ENCODE measurements around the gene SLK.

The SLK gene

DNA sequence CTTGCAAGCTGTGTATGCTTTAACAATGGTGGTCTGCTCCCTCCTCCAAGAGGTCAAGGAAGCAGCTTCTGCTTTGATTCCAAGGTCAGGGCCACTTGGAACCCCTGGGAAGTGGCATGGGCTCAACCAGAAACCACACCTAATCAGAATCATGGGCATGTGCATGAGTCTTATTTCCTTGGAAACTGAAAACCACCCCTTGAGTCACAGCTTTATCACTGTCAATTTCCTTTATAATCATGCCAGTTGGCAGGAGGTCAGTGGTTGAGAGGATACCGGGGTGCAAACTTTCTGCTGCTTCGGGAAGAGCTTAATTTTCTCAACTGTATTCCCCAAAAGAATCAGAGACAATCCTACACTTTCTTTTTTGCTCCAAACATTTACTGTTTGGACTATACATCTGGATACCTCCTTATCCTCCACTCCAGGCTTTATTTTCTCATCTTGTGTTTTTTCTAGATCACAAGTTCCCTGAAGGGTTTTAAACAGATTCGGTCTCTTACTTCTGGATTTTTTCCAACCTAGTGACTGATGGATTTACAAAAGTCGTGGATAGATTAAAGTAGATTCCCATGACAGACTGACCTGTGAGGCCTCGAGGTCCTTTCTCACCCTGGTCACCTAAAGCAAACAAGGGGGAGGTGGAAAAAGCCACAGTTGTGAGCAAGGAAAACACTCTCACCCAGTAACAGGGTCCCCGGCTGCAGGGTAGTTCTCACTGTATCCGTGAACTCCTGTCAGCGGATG, 82.7 kb downstream of the SLK start:
- DNase-seq (ENCODE audit: low read depth in 2 of 3, low spot score in 2 of 3) = no peak

DNA sequence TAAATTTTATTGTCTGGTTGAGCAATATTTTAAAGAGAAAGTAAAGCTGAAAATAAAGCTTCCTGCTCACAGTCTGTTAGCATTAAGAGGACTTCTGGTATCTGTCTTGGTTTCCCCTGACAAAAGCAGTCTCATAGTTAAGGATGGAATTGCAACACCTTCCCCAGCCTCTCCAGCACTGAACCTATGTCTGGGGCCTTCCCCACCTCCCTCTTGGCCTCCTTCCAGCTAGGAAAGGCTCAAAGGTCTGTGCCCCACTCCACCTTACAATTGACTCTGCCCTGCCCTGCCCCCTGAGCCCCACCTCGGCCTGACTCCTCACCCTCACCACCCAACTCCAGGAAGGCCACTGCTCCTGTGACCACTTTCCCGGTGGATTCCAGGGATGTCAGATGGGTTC, 85.5 kb downstream of the SLK start:
- no peak for DNase-seq (ENCODE audit: low read depth in 2 of 3, low spot score in 2 of 3)

DNA sequence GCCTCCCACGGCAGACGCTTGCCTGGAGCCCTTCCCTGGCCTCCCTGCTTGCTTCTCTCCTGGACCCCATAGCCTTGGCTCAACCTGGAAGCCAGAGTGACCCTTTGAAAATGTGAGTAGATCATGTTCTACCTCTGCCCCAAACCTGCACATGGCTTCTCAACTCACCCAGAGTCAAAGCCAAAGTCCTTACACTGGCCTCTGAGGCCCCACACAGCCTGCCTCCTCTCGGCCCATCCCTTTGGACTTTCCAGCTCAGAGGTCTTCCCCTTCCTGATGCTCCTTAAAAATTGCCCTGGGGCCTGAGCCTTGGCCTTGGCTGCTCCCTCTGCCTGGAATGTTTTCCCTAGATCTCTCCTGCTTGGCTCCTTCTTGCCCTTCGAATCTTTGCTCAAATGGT, 86.3 kb downstream of the SLK start:
- DNase-seq (ENCODE audit: low read depth in 2 of 3, low spot score in 2 of 3) = no peak

DNA sequence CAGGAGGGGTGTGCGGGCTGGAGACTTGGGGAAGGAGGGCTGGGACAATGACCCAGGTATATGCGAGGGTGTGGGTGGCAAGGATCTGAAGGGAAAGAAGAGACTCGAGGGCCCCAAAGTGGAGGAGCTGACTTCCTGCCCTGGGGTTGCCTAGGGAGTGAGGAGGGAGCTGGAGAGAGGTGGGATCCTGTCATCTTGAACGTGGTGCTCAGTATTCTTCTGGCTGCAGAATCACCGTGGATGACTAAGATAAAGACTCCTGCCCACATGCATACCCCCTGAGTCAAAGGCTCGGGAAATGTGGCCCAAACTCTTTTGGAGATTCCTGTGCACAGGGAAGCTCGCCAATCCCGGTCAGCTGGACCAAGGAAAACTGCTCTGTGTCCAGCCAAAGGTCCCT, 87.5 kb downstream of the SLK start:
- no peak for DNase-seq (ENCODE audit: low read depth in 2 of 3, low spot score in 2 of 3)

DNA sequence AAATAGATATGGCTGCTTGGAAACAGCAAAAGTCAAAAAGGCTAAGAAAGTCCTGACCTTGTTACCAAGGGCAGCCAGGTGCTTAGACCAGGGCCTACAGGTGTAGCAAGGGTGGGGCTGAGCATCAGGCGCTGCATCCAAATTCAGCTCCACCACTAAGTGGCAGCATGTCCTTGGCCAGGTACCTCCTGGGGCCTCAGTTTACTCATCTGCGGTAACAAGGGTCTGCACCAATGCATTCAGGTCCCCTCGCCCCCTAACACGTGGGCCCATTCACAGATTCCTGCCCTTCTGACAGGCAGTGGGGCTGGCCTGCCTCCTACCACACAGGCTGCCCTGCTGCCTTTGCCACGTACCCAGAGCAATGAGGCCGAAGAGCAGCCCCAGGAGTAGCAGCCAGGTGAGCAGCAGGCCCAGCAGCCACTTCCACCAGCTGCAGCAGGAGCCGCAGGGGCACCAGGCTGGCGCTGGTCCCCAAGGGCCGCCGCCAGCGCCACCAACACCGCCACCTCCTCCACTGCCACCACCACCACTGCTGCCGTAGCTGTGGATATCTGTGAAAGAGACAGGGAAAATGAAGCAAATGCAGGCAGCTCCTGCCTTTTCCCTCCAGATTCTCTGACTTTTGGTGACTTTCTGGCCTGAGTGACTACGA, 89.8 kb downstream of the SLK start:
- DNase-seq (ENCODE audit: low read depth in 2 of 3, low spot score in 2 of 3) = no peak

DNA sequence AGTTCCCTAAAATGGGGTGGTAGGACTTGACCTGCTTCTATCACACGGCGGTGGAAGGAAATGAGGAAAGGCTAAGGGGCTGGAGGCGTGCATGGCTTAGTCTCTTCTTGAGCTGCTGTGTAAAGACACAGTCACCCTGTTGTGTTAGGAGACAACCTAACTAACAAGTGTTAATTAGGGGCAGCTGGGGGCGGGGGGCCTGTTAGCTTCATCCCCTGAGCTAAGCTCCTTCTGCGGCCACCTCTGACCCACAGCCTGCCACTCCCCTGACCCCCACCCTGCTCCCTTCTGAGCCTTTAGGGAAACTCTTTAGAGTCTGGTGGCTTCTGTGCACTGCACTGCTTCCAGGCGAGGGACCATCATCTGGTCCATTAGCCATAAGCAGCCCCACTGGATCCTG, 90.8 kb downstream of the SLK start:
- no peak for DNase-seq (ENCODE audit: low read depth in 2 of 3, low spot score in 2 of 3)

DNA sequence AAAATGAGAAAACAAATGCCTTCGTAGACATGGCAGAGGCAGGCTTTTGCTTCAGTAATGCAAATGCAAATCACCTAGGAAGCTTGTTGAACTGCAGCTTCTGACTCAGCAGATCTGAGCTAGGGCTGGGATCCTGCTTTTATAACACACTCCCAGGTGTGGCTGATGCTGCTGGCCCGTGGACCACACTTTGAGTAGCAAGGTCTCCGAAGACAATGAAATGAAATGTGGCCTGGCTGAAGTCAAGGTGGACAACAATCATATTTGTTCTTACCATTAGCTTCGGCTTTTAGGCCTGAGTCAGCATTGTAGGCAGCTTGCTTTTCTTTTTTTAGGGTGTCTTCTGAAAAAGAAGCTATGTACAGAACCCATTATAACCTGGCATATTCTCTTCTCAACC, 92.4 kb downstream of the SLK start:
- no peak for DNase-seq (ENCODE audit: low read depth in 2 of 3, low spot score in 2 of 3)

DNA sequence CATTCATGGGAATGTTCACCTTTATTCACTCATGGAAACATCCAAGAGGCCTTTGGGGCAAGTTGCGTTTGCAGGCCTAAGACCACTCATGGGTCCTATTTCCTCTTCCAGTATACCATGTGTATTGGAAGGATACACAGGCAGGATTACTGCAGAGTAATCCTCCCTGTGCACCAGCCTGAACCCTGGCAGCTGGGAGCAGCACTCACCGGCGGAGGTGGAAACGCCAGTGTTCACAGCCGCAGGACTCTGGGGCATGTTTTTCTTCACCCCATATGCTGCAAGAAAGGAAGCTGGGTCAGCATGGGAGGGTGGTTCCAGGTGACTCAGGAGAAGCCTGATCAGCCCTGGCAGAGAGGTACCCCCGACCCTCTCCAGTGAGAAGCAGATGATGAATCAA, 94.3 kb downstream of the SLK start:
- no peak for DNase-seq (ENCODE audit: low read depth in 2 of 3, low spot score in 2 of 3)

DNA sequence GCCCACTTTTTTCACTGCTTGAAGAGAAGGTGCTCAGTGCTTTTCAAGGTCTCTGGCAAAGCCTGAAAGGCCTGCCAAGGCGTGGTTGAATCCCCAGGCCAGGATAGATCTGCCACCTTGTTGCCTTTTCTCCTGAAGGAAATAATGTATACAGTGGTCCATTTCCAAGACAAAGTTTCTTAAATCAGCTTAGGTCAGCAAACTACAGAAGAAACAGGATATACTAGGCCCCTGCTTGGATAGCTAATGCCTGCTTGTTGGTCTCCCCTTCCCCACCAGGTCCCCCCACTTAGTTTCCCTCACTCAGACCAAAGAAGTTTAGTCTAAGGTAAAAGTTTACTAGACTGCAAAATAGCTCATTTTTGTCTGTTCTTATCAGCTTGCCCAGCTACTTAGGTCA, 98.8 kb downstream of the SLK start:
- no peak for DNase-seq (ENCODE audit: low read depth in 2 of 3, low spot score in 2 of 3)

DNA sequence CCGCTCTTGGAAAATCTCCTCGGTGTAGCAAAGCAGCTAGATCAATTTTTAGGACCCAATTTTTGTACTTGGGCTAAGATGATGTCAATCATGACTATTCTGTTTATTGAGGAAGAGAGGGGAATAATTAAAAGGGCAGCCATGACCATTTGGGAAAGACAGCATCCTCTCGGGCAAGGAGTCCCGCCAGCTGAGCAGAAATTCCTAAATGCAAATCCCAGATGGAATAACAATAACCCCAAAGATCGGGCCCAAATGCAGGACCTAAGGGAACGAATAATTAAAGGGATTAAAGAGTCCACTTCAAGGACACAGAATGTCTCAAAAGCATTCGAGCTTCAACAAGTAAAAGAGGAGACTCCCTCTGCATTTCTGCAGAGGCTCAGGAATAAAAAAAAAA, 100.0 kb downstream of the SLK start:
- no peak for DNase-seq (ENCODE audit: low read depth in 2 of 3, low spot score in 2 of 3)

DNA sequence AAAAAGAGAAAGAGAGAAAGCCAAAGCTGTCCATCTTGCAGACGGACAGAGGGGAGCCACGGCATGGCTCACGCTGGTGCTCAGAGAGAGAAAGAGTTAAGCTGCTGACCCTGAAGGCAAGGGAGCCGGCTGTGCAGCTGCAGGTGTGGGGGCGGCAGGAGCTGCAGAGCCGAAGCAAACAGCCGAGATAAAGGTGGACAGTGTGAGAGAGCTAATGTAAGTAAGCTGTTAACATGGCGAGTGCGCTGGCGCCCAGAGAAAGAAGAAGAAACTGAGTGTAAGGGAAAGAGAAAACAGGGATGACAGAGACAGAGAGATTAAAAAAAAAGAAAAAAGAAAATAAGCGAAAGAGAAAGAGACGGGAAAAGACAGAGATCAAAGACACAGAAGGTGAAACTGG, 100.6 kb downstream of the SLK start:
- no peak for DNase-seq (ENCODE audit: low read depth in 2 of 3, low spot score in 2 of 3)

DNA sequence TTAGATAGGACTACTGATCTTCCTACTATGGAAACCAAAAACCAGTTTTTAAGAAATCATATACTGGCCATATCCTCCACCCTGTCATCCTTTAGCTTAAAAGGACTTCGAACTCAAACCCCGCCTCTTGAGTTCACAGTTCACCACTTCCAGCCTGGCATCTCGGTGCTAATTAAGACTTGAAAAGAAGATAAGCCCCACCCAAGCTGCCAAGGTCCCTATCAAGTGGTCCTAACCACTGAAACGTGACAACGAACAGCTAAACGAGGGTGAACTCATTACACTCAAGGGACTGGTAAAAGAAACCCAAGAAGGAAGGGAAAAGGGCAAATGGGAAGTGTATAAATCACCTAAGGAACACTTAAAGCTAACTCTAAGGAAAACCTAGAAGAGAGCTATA, 102.7 kb downstream of the SLK start:
- no peak for DNase-seq (ENCODE audit: low read depth in 2 of 3, low spot score in 2 of 3)

DNA sequence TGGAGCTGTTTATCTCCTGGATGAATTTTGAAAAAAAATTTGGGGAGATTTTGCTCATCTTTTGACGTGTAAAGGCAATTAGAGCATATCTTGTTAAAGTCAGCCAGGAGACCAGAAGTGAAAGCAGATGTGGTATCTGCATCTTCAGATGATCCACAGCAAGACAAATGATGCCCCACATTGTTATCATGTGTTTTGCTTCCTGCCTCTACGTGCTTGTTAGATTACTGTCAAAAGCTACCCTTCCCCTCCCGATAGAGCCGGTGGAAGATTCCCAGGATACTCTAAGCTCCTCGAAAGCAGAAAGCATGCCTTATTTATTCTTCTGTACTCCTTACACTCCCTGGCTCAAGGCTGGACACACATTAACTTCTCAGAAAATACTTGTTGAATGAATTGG, 105.8 kb downstream of the SLK start:
- DNase-seq (ENCODE audit: low read depth in 2 of 3, low spot score in 2 of 3) = no peak

DNA sequence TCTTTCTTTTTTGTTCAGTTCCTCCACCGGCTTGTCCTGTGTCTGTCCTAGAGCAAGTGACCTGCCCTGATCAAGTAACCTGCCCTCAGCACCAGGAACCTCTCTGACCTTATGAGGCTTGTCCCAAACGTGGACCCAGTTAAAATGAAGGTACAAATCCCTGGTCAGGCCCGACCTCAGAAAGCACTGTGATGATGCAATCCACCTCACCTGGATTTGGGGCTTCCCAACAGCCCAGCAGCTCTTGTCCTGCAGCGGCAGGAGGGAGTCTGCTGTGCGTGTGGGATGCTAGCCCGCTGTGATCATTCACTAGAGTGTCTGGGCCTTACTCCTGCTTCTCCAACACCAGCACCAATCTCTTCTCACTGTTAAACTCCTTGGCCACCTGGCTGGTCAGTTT, 107.6 kb downstream of the SLK start:
- no peak for DNase-seq (ENCODE audit: low read depth in 2 of 3, low spot score in 2 of 3)

DNA sequence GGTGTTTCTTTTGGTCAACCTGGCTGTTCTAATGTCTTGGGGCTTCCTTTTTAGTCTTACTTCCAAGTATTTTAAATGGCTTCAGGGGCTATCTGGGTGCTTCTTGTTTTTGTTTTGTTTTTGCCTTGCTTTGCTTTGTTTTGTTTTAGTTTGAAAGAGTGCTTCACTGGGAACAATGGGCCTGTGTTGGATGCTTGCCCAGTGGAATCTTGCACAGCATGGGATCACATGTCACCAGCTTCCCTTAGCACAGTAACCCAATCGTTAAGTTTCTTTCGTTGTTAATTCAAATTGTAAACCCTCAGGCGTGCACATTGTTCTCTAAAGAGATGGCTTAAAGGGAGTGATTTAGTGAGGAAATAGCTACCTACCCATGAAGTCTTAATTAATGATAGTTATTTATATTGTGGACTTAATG, 109.8 kb downstream of the SLK start:
- no peak for DNase-seq (ENCODE audit: low read depth in 2 of 3, low spot score in 2 of 3)

DNA sequence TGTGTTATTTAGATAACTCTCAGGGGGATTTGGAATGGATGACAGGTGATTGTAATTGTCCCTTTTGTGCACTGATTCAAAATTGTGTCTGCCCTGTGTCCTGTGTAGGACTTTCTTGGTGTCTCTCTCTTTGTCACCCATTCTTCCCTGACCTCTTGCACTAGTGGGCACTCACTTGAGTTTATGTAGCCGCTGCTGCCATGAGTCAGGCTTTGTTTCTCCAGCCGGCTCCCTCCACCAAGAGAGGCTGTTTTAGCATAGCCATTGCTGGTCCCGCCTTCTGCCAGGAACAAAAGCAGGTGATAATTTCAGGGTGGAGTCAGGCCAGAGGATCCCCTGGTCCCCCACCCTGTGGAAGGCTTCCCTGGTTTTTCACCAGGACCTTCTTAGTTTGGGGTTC, 110.3 kb downstream of the SLK start:
- DNase-seq (ENCODE audit: low read depth in 2 of 3, low spot score in 2 of 3) = no peak

DNA sequence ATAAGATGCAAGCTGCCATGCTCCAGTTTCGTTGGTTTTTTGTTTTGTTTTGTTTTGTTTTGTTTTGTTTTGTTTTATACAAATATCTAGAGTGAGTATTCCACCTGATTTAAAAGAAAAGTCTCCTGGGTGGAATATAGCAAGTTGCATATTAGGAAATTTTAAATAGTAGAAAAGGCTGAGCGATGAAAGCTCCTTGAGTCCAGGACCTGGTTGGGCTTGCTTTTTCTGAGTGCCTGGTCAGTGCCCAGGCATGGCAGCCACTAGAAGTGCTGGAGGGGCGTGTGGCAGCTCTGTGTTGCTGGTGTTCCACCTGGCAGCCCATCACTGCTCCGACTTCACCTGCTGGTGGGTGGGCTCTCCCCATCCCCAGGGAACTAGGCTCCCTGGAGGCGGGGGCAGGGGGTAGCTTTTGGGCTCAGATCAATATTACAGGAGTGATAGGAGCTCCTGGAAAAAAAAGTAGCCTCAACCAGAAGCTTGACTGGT, 110.8 kb downstream of the SLK start:
- no peak for DNase-seq (ENCODE audit: low read depth in 2 of 3, low spot score in 2 of 3)
